ENCODE results near the gene NDE1.

DNA sequence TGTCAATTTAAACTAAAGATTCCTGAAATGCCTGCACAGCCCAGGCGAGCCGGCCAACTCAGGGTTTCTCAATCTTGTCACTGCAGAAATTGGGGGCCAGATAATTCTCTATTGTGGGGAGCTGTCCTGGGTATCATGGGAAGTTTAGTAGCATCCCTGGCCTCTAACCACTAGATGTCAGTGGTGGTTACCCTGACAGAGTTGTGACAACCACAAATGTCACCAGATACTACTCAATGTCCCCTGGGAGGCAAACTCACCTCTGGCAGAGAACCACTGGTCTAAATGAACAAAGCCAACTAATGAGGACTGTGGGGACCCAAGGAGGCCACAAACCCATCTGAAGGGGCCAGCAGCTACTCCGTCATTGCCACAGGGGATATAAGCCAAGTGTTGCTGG is 115.8 kb downstream of the NDE1 start:
- TF ChIP-seq, protein P1, sequence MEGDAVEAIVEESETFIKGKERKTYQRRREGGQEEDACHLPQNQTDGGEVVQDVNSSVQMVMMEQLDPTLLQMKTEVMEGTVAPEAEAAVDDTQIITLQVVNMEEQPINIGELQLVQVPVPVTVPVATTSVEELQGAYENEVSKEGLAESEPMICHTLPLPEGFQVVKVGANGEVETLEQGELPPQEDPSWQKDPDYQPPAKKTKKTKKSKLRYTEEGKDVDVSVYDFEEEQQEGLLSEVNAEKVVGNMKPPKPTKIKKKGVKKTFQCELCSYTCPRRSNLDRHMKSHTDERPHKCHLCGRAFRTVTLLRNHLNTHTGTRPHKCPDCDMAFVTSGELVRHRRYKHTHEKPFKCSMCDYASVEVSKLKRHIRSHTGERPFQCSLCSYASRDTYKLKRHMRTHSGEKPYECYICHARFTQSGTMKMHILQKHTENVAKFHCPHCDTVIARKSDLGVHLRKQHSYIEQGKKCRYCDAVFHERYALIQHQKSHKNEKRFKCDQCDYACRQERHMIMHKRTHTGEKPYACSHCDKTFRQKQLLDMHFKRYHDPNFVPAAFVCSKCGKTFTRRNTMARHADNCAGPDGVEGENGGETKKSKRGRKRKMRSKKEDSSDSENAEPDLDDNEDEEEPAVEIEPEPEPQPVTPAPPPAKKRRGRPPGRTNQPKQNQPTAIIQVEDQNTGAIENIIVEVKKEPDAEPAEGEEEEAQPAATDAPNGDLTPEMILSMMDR (IDR thresholded peaks at IDR 0.05; ENCODE audit: low read depth, low read length, missing input control) = peak; percentile 67
- TF ChIP-seq SP1 (IDR thresholded peaks at IDR 0.05) = no peak
- TF ChIP-seq YY1 (IDR thresholded peaks at IDR 0.05) = no peak
- no peak for TF ChIP-seq GABPA (IDR thresholded peaks at IDR 0.05 in 1 of 2, conservative IDR thresholded peaks at IDR 0.05 in 1 of 2)
- TF ChIP-seq, protein P2, sequence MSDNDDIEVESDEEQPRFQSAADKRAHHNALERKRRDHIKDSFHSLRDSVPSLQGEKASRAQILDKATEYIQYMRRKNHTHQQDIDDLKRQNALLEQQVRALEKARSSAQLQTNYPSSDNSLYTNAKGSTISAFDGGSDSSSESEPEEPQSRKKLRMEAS (IDR thresholded peaks at IDR 0.05) = no peak
- TF ChIP-seq, protein P3, sequence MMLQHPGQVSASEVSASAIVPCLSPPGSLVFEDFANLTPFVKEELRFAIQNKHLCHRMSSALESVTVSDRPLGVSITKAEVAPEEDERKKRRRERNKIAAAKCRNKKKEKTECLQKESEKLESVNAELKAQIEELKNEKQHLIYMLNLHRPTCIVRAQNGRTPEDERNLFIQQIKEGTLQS (IDR thresholded peaks at IDR 0.05) = no peak
- TF ChIP-seq JUND (IDR thresholded peaks at IDR 0.05) = no peak
- TF ChIP-seq, protein P4, sequence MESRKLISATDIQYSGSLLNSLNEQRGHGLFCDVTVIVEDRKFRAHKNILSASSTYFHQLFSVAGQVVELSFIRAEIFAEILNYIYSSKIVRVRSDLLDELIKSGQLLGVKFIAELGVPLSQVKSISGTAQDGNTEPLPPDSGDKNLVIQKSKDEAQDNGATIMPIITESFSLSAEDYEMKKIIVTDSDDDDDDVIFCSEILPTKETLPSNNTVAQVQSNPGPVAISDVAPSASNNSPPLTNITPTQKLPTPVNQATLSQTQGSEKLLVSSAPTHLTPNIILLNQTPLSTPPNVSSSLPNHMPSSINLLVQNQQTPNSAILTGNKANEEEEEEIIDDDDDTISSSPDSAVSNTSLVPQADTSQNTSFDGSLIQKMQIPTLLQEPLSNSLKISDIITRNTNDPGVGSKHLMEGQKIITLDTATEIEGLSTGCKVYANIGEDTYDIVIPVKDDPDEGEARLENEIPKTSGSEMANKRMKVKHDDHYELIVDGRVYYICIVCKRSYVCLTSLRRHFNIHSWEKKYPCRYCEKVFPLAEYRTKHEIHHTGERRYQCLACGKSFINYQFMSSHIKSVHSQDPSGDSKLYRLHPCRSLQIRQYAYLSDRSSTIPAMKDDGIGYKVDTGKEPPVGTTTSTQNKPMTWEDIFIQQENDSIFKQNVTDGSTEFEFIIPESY (IDR thresholded peaks at IDR 0.05) = no peak
- no peak for TF ChIP-seq TAF1 (conservative IDR thresholded peaks at IDR 0.05)
- TF ChIP-seq EGR1 (IDR thresholded peaks at IDR 0.05; ENCODE audit: low read depth in 2 of 2) = no peak

All from liver (tissue), 3 donors.